OCI-LY1 (cell line): ENCODE data around the gene MYBBP1A.

ENCODE experiments used
- EZH2 ChIP-seq: fragments of 200-600 bp; sonication (generic), shearing (Covaris generic); IDR thresholded peaks from 2 replicates; pipeline ENCODE4 v1.8.0; 2017; ENCODE audit warnings: borderline replicate concordance, mixed run types, mild to moderate bottlenecking, antibody characterized with exemption, low read length, moderate library complexity, mixed read lengths
- TF ChIP-seq, protein P1 (sequence below): fragments of 200-600 bp; sonication (generic), shearing (Covaris generic); IDR thresholded peaks from 2 replicates; pipeline ENCODE4 v1.5.1; 2017; ENCODE audit warnings: mild to moderate bottlenecking, antibody characterized with exemption, low read length, moderate library complexity, mixed read lengths

DNA sequence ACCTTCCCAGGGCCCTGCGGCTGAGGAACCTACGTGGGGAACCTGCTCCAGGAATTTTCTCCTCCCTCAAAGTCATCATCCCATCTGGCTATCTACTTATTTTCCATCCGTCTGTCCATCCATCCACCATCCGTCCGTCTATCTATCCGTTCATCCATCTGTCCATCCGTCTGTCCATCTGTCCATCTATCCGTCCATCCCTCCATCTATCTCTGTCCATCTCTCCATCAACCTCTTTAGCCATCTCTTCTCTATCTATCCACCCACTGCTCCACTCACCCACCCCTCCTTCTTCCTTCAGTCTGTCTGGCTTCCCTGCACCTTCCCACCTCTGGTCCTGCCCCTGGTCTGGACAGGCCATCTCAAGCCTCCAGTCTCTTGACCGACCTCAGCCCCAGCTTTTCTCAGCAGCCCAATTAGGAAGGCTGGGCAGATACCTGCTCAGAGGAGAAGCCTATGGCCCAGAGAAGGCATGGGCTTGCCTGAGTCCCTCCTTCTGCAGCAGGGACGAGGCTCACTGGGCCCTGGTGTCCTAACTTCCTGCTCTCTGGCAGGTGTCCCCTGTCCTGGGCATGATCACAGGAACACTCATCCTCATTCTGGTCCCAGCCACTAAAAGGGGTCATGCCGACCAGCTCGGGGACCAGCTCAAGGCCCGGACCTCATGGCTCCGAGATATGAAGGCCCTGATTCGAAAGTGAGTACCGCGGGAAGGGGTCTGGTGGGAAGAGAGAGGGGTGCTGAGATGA lies 23.0 kb downstream of the MYBBP1A start:
- TF ChIP-seq, protein P1, sequence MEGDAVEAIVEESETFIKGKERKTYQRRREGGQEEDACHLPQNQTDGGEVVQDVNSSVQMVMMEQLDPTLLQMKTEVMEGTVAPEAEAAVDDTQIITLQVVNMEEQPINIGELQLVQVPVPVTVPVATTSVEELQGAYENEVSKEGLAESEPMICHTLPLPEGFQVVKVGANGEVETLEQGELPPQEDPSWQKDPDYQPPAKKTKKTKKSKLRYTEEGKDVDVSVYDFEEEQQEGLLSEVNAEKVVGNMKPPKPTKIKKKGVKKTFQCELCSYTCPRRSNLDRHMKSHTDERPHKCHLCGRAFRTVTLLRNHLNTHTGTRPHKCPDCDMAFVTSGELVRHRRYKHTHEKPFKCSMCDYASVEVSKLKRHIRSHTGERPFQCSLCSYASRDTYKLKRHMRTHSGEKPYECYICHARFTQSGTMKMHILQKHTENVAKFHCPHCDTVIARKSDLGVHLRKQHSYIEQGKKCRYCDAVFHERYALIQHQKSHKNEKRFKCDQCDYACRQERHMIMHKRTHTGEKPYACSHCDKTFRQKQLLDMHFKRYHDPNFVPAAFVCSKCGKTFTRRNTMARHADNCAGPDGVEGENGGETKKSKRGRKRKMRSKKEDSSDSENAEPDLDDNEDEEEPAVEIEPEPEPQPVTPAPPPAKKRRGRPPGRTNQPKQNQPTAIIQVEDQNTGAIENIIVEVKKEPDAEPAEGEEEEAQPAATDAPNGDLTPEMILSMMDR: no peak
- no peak for TF ChIP-seq EZH2
